CD4-positive, alpha-beta T cell treated with Interferon gamma for 1 hour (primary cell): ENCODE data around the gene CNBD2.
A peak's percentile ranks its signal among the peaks of the same experiment; 100 is the strongest.
"Not testable (repeated sequence)": the region's sequence is repeated elsewhere in the genome, so short reads cannot be mapped to it uniquely, and the experiment has no call there.

ENCODE experiments used
- DNase-seq: peaks from one replicate; pipeline ENCODE4 v3.0.0-alpha.2; 2020

Gene CNBD2

GRCh38 chr20:36064658-36065426, 96.5 kb downstream of the CNBD2 start:
- DNase-seq: peak; percentile 90

DNA sequence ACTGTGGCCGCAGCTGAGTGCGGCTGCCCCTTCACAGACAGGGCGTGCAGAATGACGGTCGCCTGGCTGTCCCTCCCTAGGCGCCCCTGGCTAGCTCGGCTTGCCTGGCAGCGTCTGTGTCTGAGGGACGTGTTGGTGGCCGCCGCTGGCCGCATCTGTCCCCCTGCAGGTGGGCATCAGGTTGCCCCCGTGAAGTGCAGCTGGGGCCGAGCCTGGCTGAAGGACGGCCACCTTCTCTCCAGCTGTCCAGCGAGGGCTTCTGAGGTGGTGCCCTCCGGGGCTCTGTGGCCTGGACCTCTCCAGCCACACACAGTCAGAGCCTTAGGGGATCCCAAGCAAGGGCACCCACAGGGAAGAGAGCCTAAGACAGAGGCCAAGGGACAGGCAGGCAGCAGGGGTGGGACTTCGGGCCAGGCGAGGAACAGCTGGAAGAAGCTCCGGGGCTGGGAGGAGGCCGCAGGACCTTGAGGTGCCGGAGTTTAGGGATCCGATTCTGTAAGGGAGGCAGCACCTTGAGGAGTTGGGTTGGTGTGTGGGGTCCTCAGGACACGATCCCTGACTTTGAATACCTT, 97.1 kb downstream of the CNBD2 start:
- DNase-seq: no peak

- no peak for DNase-seq
Observed at GRCh38 chr20:36066777-36067176, 98.4 kb downstream of the CNBD2 start.

DNA sequence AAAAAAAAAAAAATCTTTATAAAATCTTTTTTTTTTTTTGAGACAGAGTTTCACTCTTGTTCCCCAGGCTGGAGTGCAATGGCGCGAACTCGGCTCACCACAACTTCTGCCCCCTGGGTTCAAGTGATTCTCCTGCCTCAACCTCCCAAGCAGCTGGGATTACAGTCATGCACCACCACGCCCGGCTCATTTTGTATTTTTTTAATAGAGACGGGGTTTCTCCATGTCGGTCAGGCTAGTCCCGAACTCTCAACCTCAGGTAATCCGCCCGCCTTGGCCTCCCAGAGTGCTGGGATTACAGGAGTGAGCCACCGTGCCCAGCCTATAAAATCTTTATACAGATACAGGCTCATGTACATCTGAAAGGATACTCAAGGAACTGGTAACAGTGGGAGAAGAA, 100.1 kb downstream of the CNBD2 start:
- DNase-seq: not testable (repeated sequence)

DNA sequence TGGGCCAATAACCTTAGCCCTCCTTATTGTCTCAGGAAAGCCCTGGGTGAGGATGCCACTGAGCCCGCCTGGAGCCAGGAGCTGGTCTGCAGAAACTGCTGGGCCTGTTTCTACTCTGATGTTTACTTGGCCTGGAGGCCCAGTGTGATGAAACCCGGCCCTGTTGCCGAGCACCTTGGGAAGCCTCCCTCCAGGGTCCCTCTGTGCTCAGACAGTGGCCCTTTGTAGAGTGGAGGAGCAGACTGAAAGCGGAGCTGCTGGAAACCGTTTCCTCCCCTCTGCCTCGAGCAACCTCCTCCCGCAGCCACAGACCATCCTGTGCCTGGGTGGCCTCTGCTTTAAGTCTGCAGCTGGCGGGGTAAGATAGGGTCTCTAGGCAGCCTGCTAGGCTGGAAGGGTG, 102.1 kb downstream of the CNBD2 start:
- DNase-seq: no peak

DNA sequence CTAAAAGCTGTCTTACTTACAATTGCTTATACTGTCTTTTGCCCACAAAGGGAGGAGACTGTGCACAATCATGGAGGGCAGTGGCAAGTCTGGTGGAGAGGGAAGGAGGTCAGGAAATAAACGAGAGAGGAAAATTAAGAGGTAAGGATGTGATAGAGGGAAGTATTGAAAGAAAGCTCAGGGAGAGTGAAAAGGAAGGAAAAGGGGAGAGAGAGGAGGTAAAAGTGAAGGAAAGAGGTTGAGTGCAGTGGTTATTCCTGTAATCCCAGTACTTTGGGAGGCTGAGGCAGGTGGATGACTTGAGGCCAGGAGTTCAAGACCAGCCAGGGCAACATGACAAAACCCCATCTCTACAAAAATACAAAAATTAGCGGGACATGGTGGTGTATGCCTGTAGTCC, 103.5 kb downstream of the CNBD2 start:
- no peak for DNase-seq

DNA sequence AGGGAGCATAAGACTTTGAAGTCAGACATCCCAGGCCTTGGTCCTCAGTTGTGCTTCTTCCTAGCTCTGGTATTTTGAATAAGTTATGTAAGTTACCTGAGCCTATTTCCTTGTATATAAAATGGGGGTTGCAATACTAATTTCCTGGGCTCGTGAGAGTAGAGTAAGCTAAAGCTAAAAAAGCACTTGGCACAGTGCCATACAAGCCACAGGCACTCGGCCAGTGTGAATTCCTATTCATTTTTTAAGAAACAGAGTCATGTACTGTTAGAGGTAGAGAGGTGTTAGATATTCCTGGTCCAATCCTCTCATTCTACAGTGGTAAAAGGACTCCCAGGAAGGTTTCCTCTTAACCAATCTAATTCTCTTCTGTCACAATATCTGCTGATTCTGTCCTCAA, 106.6 kb downstream of the CNBD2 start:
- DNase-seq: no peak

- not testable (repeated sequence) for DNase-seq
Observed at GRCh38 chr20:36077762-36078161, 109.4 kb downstream of the CNBD2 start.

GRCh38 chr20:36079486-36079885, 111.1 kb downstream of the CNBD2 start:
- DNase-seq: no peak

- DNase-seq: not testable (repeated sequence)
Observed at GRCh38 chr20:36079984-36080383, 111.6 kb downstream of the CNBD2 start.
